ENCODE measurements around the gene GTF2IRD1. TPM values are rescaled to one million over a fixed set of nuclear protein-coding genes. Genes with fewer than 3 reads are reported as not detected.
A peak's percentile ranks its signal among the peaks of the same experiment; 100 is the strongest.

Gene GTF2IRD1
- total and polyA plus RNA-seq, 2 of the 13 experiments (the other 11 are each of a cell fraction or from before 2014, with no cell fraction given): 16.5 to 26.7 TPM

- TF ChIP-seq ARID5B (CRISPR knock-in tag; IDR thresholded peaks at IDR 0.05) (peak; percentile 29; the same call in 1 of the 2 replicates), ARHGAP35 (CRISPR knock-in tag; IDR thresholded peaks at IDR 0.05; ENCODE audit: borderline replicate concordance) (no peak), POLR2A (IDR thresholded peaks at IDR 0.05; ENCODE audit: insufficient read depth in 1 of 2, low read depth in 2 of 2, low read length in 2 of 2) (no peak), ZNF329 (CRISPR knock-in tag; IDR thresholded peaks at IDR 0.05; ENCODE audit: low read depth) (no peak), ZNF639 (CRISPR knock-in tag; conservative IDR thresholded peaks at IDR 0.05) (no peak), HOXA9 (CRISPR knock-in tag; IDR thresholded peaks at IDR 0.05; ENCODE audit: borderline replicate concordance) (no peak), ZFP82 (CRISPR knock-in tag; IDR thresholded peaks at IDR 0.05; ENCODE audit: borderline replicate concordance) (no peak), TSC22D2 (CRISPR knock-in tag; IDR thresholded peaks at IDR 0.05; ENCODE audit: borderline replicate concordance) (no peak), NCOA2 (CRISPR knock-in tag; IDR thresholded peaks at IDR 0.05) (peak; percentile 49; the same call in 1 of the 2 replicates), NR2C2 (CRISPR knock-in tag; IDR thresholded peaks at IDR 0.05; ENCODE audit: borderline replicate concordance) (peak; percentile 46; the same call in 1 of the 2 replicates), NR2F6 (IDR thresholded peaks at IDR 0.05) (peak; percentile 85), NR2F6 (CRISPR knock-in tag; IDR thresholded peaks at IDR 0.05) (peak; percentile 90), AGO1 (IDR thresholded peaks at IDR 0.05; ENCODE audit: low read depth, low read length, poor library complexity, severe bottlenecking) (no peak), IRX3 (CRISPR knock-in tag; IDR thresholded peaks at IDR 0.05; ENCODE audit: borderline replicate concordance, low read depth) (no peak), ZNF556 (CRISPR knock-in tag; IDR thresholded peaks at IDR 0.05; ENCODE audit: borderline replicate concordance) (no peak), ZBTB42 (CRISPR knock-in tag; IDR thresholded peaks at IDR 0.05) (no peak), ZNF788 (CRISPR knock-in tag; IDR thresholded peaks at IDR 0.05; ENCODE audit: borderline replicate concordance) (0 out of 2 replicates have a peak, but pooled peaks have one; percentile 42), RCOR2 (CRISPR knock-in tag; IDR thresholded peaks at IDR 0.05) (peak; percentile 37; the same call in 1 of the 2 replicates)
- TF ChIP-seq, protein P1, sequence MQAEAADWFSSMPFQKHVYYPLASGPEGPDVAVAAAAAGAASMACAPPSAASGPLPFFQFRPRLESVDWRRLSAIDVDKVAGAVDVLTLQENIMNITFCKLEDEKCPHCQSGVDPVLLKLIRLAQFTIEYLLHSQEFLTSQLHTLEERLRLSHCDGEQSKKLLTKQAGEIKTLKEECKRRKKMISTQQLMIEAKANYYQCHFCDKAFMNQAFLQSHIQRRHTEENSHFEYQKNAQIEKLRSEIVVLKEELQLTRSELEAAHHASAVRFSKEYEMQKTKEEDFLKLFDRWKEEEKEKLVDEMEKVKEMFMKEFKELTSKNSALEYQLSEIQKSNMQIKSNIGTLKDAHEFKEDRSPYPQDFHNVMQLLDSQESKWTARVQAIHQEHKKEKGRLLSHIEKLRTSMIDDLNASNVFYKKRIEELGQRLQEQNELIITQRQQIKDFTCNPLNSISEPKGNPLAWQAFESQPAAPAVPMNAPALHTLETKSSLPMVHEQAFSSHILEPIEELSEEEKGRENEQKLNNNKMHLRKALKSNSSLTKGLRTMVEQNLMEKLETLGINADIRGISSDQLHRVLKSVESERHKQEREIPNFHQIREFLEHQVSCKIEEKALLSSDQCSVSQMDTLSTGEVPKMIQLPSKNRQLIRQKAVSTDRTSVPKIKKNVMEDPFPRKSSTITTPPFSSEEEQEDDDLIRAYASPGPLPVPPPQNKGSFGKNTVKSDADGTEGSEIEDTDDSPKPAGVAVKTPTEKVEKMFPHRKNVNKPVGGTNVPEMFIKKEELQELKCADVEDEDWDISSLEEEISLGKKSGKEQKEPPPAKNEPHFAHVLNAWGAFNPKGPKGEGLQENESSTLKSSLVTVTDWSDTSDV (CRISPR knock-in tag; IDR thresholded peaks at IDR 0.05): no peak
- TF ChIP-seq, protein P2, sequence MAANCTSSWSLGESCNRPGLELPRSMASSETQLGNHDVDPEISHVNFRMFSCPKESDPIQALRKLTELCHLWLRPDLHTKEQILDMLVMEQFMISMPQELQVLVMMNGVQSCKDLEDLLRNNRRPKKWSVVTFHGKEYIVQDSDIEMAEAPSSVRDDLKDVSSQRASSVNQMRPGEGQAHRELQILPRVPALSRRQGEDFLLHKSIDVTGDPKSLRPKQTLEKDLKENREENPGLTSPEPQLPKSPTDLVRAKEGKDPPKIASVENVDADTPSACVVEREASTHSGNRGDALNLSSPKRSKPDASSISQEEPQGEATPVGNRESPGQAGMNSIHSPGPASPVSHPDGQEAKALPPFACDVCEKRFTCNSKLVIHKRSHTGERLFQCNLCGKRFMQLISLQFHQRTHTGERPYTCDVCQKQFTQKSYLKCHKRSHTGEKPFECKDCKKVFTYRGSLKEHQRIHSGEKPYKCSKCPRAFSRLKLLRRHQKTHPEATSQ (CRISPR knock-in tag; IDR thresholded peaks at IDR 0.05; ENCODE audit: borderline replicate concordance): no peak
Measured at GRCh38 chr7:74615933-74616780, 162.5 kb downstream of the GTF2IRD1 start (continued).
